GM12878 (cell line): Measurements from ENCODE around the gene MIA. TPM values are rescaled to one million over a fixed set of nuclear protein-coding genes. Genes with fewer than 3 reads are reported as not detected.
A peak's percentile ranks its signal among the peaks of the same experiment; 100 is the strongest.

Source experiments
- ATAC-seq: fragments of 200-7000 bp; cut with Tn5 transposase; 3 replicates; pipeline ENCODE4 v1.9.1; 2020; ENCODE audit warnings: mild to moderate bottlenecking, moderate library complexity
- BruUV-seq: library from RNA; stranded (reverse); fragments of 400-500 nt; replicated peaks from 2 replicates; lab custom pipeline; 2021; lab: Mats Ljungman, UMichigan
- CTCF ChIA-PET: fragments of 300-600 bp; sonication (Branson Sonifier 250); formaldehyde crosslinking; extraction: SDS; loops from one replicate; lab custom pipeline; 2021; ENCODE audit warnings: inconsistent platforms; lab: Yijun Ruan, JAX
- POLR2A ChIA-PET: fragments of 350-600 bp; formaldehyde crosslinking; extraction: SDS; loops from one replicate; lab custom pipeline; 2021; ENCODE audit warnings: inconsistent platforms; lab: Charles Lee
- RAD21 ChIA-PET: fragments of 300-600 bp; sonication (Branson Sonifier 250); formaldehyde crosslinking; loops from one replicate; lab custom pipeline; 2023; ENCODE audit warnings: antibody characterized with exemption; ENCODE audit not compliant: unreplicated experiment; lab: Charles Lee
- SMC1A ChIA-PET: fragments of 300-600 bp; sonication (Branson Sonifier 250); formaldehyde crosslinking; loops from one replicate; lab custom pipeline; 2023; ENCODE audit not compliant: unreplicated experiment, uncharacterized antibody; lab: Charles Lee
- DNase-seq: peaks from one replicate; pipeline ENCODE4 v3.0.0-alpha.2; 2011; ENCODE audit warnings: low read depth, low spot score
- FAIRE-seq: peaks from 3 replicates; lab custom pipeline; 2011; peaks lifted over from hg19 to GRCh38; lab: Jason Lieb, UNC
- H2AFZ ChIP-seq: 2 replicates; pipeline ENCODE4 v1.6.0; 2011; ENCODE audit warnings: low read depth, low read length, control low read depth; ENCODE audit not compliant: control insufficient read depth
- H3K27ac ChIP-seq: 2 replicates; pipeline ENCODE4 v1.5.1; 2011; ENCODE audit warnings: control low read depth; ENCODE audit not compliant: control insufficient read depth, insufficient read depth
- H3K27me3 ChIP-seq, 2 experiments: replicated peaks in 1 of 2; 2 replicates each; pipeline versions ENCODE4 v1.6.0 to v1.6.1; 2011; ENCODE audit warnings: low read length in 1 of 2; ENCODE audit not compliant: control insufficient read depth in 2 of 2, insufficient read depth in 2 of 2
- H3K36me3 ChIP-seq, 2 experiments: 2 replicates each; pipeline ENCODE4 v1.5.1; 2011; ENCODE audit warnings: low read length in 1 of 2; ENCODE audit not compliant: control insufficient read depth in 2 of 2, insufficient read depth in 2 of 2
- H3K4me1 ChIP-seq: 2 replicates; pipeline ENCODE4 v1.6.1; 2011; ENCODE audit warnings: mild to moderate bottlenecking, low read length, moderate library complexity, mixed read lengths; ENCODE audit not compliant: control insufficient read depth, insufficient read depth
- H3K4me2 ChIP-seq: 2 replicates; pipeline ENCODE4 v1.6.0; 2011; ENCODE audit warnings: control low read depth; ENCODE audit not compliant: control insufficient read depth, insufficient read depth
- H3K4me3 ChIP-seq: fragments of 200-600 bp; sonication (generic); 2 replicates; pipeline ENCODE4 v1.5.1; 2016
- H3K79me2 ChIP-seq: 2 replicates; pipeline ENCODE4 v1.6.0; 2011; ENCODE audit warnings: low read length; ENCODE audit not compliant: control insufficient read depth, insufficient read depth
- H3K9ac ChIP-seq: 2 replicates; pipeline ENCODE4 v1.8.0; 2011; ENCODE audit warnings: low read length, control low read depth, mixed read lengths; ENCODE audit not compliant: control insufficient read depth, insufficient read depth
- H3K9me3 ChIP-seq: replicated peaks from 3 replicates; pipeline ENCODE4 v1.5.1; 2011; ENCODE audit warnings: mild to moderate bottlenecking, low read length; ENCODE audit not compliant: control insufficient read depth, insufficient read depth
- H4K20me1 ChIP-seq: 2 replicates; pipeline ENCODE4 v1.6.0; 2011; ENCODE audit not compliant: control insufficient read depth, insufficient read depth
- ASH2L ChIP-seq: fragments of 300-600, 200-600 bp; sonication (generic); IDR thresholded peaks from 2 replicates; pipeline ENCODE4 v1.6.1; 2017; ENCODE audit warnings: low read depth, mild to moderate bottlenecking, borderline replicate concordance
- BRCA1 ChIP-seq: IDR thresholded peaks from 2 replicates; pipeline ENCODE4 v1.6.1; 2011; ENCODE audit warnings: low read depth, low read length, improper control_type of control experiment
- CEBPB ChIP-seq, 2 experiments: fragments of 150-350 bp in 1 of 2; IDR thresholded peaks; 2 replicates each; pipeline ENCODE4 v1.6.1; 2012 to 2014; ENCODE audit warnings: low read depth in 2 of 2, low read length in 2 of 2, borderline replicate concordance in 1 of 2, inconsistent platforms in 1 of 2
- CREB1 ChIP-seq: IDR thresholded peaks from 2 replicates; pipeline ENCODE4 v1.6.1; 2012; ENCODE audit warnings: low read depth, mild to moderate bottlenecking, inconsistent platforms
- FOS ChIP-seq: IDR thresholded peaks from 3 replicates; pipeline ENCODE4 v1.6.1; 2011; ENCODE audit warnings: borderline replicate concordance; ENCODE audit not compliant: insufficient read length; ENCODE audit errors: extremely low read depth
- HDAC6 ChIP-seq: fragments of 200-600 bp; sonication (generic); IDR thresholded peaks from one replicate; pipeline ENCODE4 v1.8.0; 2017; ENCODE audit warnings: antibody characterized with exemption; ENCODE audit not compliant: unreplicated experiment
- HDGF ChIP-seq: fragments of 450-650 bp; IDR thresholded peaks from 2 replicates; pipeline ENCODE4 v1.6.1; 2016; ENCODE audit warnings: antibody characterized with exemption
- JUND ChIP-seq: IDR thresholded peaks from 2 replicates; pipeline ENCODE4 v1.6.1; 2012; ENCODE audit warnings: low read depth, mild to moderate bottlenecking, low read length, improper control_type of control experiment, moderate library complexity
- NFYB ChIP-seq: IDR thresholded peaks from 2 replicates; pipeline ENCODE4 v1.6.1; 2011; ENCODE audit warnings: low read depth, mild to moderate bottlenecking, low read length, improper control_type of control experiment, moderate library complexity; ENCODE audit not compliant: insufficient read depth
- TCF3 ChIP-seq: IDR thresholded peaks from 2 replicates; pipeline ENCODE4 v1.6.1; 2012; ENCODE audit warnings: low read depth, mild to moderate bottlenecking, low read length, borderline replicate concordance; ENCODE audit not compliant: insufficient read depth
- TCF7 ChIP-seq: IDR thresholded peaks from 2 replicates; pipeline ENCODE4 v1.6.1; 2014; ENCODE audit warnings: antibody characterized with exemption, borderline replicate concordance
- WGBS: methylation state at CpG from one replicate; pipeline ENCODE4 v1.1.6; 2016; ENCODE audit warnings: low lambda C conversion rate; ENCODE audit not compliant: insufficient replicate concordance, insufficient coverage; ENCODE audit errors: missing lambda C conversion rate; 5-methylcytosine and 5-hydroxymethylcytosine counted together
- in situ Hi-C: fragments of 300-500 bp; cut with MboI; formaldehyde crosslinking; loops from 9 replicates; pipeline ENCODE4 v1.14.3; 2018; ENCODE audit warnings: mixed read lengths
- intact Hi-C: fragments of 100-400 bp; cut with micrococcal nuclease; formaldehyde crosslinking; loops from one replicate; pipeline ENCODE4 v1.14.2; 2022; ENCODE audit not compliant: unreplicated experiment
- polyA plus RNA-seq, 11 experiments: library from polyadenylated mRNA; depleted of rRNA in 4 of 11; unstranded in 6 of 11; stranded (reverse) in 5 of 11; fragments of >200 nt; fragmentation: Nextera tagmentation in 4 of 11; fragmentation: Illumina TruSeq in 1 of 11; extraction: Ambion mirVana in 4 of 11; extraction: Trizol in 1 of 11; gene quantifications; 1 replicate in 1 of 11; 2 replicates in 10 of 11; pipeline versions ENCODE4 v1.2.1 to v1.2.3, GENCODE V29; 2011 to 2016; ENCODE audit warnings: inconsistent platforms in 2 of 11, missing spikeins in 2 of 11, low read depth in 1 of 11
- total RNA-seq, 4 experiments: library from RNA; depleted of rRNA in 3 of 4; stranded (reverse); fragments of >200 nt in 3 of 4; fragmentation: Illumina TruSeq in 1 of 4; extraction: Trizol in 1 of 4; gene quantifications; 2 replicates each; pipeline versions ENCODE4 v1.2.1 to v1.2.3, GENCODE V29; 2013 to 2021
- TF ChIP-seq, protein P1 (sequence below): fragments of 450-650 bp; IDR thresholded peaks from 2 replicates; pipeline ENCODE4 v1.6.1; 2014; ENCODE audit warnings: mild to moderate bottlenecking
- TF ChIP-seq, protein P2 (sequence below): IDR thresholded peaks from 2 replicates; pipeline ENCODE4 v1.6.1; 2011; ENCODE audit warnings: low read depth, low read length, improper control_type of control experiment, borderline replicate concordance
- TF ChIP-seq, protein P3 (sequence below): IDR thresholded peaks from 2 replicates; pipeline ENCODE4 v1.6.1; 2012; ENCODE audit warnings: low read depth, low read length, improper control_type of control experiment
- TF ChIP-seq, protein P4 (sequence below): fragments of 450-650 bp; IDR thresholded peaks from 2 replicates; pipeline ENCODE4 v1.6.1; 2018; ENCODE audit warnings: mild to moderate bottlenecking, low read depth, moderate library complexity; ENCODE audit not compliant: partially characterized antibody

The MIA gene
- total and polyA plus RNA-seq, 10 of the 15 experiments (the other 5 are each of a cell fraction or from before 2014, with no cell fraction given) = 0.16 to 2.7 (median 1.4) TPM; not detected in 3

DNA sequence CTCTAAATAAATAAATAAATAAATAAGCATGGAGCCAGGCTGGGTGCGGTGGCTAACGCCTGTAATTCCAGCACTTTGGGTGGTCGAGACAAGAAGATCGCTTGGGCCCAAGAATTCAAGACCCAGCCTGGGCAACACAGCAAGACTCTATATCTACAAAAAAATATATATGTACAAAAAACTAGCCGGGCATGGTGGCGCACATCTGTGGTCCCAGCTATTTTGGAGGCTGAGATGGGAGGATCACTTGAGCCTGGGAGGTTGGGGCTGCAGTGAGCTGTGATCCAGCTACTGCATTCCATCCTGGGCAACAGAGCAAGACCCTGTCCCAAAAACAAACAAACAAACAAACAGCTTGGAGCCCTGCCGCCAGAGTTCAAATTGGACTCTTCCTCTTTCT is 27.8 kb upstream of the MIA start (continued):
- TF ChIP-seq, protein P1, sequence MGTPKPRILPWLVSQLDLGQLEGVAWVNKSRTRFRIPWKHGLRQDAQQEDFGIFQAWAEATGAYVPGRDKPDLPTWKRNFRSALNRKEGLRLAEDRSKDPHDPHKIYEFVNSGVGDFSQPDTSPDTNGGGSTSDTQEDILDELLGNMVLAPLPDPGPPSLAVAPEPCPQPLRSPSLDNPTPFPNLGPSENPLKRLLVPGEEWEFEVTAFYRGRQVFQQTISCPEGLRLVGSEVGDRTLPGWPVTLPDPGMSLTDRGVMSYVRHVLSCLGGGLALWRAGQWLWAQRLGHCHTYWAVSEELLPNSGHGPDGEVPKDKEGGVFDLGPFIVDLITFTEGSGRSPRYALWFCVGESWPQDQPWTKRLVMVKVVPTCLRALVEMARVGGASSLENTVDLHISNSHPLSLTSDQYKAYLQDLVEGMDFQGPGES = no peak
- no peak for TF ChIP-seq ASH2L
- no peak for TF ChIP-seq FOS
- TF ChIP-seq CREB1 = no peak

DNA sequence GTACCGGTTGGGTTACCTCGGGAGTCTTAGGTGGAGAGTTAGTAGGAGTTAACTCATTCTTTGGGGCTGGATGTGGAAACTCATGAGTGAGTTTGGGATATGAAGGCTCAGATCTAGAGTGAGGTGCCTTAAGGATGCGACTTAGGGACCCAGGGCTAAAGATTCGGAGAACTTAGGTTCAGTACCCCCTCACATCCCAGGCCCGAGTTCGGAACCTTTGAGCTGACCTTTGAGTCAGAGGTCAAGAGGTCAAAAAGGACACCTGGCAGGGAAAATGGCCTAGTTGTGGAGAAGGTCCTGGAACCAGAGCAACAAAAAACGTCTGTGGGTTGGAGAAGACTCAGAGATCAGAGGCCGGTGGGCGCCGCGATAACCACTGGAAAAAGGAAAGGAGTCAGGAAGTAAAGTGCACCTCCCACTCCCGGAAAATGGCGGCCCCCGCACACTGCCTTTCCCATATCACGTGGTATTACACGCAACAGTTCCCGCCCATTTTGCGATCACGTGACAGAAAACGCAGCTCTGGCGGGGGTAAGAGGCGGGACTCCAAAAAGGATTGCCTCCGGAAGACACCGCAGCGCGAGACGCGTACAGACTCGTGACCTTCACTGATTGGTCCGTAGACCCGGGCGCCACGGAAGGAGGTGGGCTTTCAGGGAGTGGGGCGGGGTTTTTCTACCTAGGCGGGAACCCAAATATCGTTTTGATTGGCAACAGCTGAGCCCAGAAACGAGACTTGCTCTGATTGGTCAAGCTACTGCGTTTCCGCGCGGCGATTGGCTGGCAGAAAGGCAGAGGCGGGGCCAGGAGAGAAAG is 25.1 kb upstream of the MIA start, which contains the start of gene ACTMAP:
Gene ACTMAP, minus strand, starts transcription at position 420 of the 816 bp plus-strand sequence. CDS start 674 bp downstream, outside the sequence.
- H3K79me2 ChIP-seq = peaks cover 66% of the 10 kb centered on the region
- no peaks in the 10 kb centered on the region for H4K20me1 ChIP-seq
- ChIA-PET POLR2A (interaction anchor here (0.6 to 9.5 kb wide), 13 partner anchors 10 to 308 kb away, joined by 3 to 331 read pairs (median 6); partner anchors contain the start of genes COQ8B, EGLN2, ITPKC and MIA), SMC1A (interaction anchor here (0.9 to 13.2 kb wide), 11 partner anchors 10 to 87 kb away, joined by 3 to 256 read pairs (median 6); partner anchors contain the start of genes COQ8B, EGLN2, ITPKC and MIA), CTCF (interaction anchor here (0.6 to 9.0 kb wide), 11 partner anchors 28 to 803 kb away, joined by 3 to 72 read pairs (median 4); partner anchors contain the start of genes COQ8B, EGLN2, ITPKC and RAB4B), RAD21 (interaction anchor here (0.8 to 16.3 kb wide), 13 partner anchors 26 to 513 kb away, joined by 3 to 291 read pairs (median 5); partner anchors contain the start of genes COQ8B, EGLN2, ITPKC and MIA)
- peak within 1 kb of the TSS; percentile 73 for H2AFZ ChIP-seq
- FAIRE-seq (peak; percentile 99), DNase-seq (peak; percentile 99), ATAC-seq (peak; percentile 88)
- peak within 1 kb of the TSS; percentile 98 for H3K27ac ChIP-seq
- peaks cover 16% of the 10 kb centered on the region for H3K4me1 ChIP-seq
- H3K9me3 ChIP-seq = no peaks in the 10 kb centered on the region
- intact Hi-C loops (loop anchor here (1.0 to 5.0 kb wide), 3 partner anchors 33 to 88 kb away; partner anchors contain the start of genes COQ8B and ITPKC), in situ Hi-C loops (no loop called here)
- no peaks in the 10 kb centered on the region for H3K27me3 ChIP-seq
- no peaks in the 10 kb centered on the region for H3K36me3 ChIP-seq
- H3K4me3 ChIP-seq = peak within 1 kb of the TSS; percentile 94
- BruUV-seq = TSS peak; percentile 94
- WGBS = 1% methylated on average over 43 of the region's 43 CpGs
- peak within 1 kb of the TSS; percentile 99 for H3K9ac ChIP-seq
- H3K4me2 ChIP-seq = peak within 1 kb of the TSS; percentile 88
- TF ChIP-seq HDAC6 (no peak), TCF7 (no peak), JUND (no peak), TCF3 (peak; percentile 66; the same call in 1 of the 2 replicates), CEBPB (IDR thresholded peaks at IDR 0.05; ENCODE audit: borderline replicate concordance in 1 of 2, low read depth in 2 of 2, low read length in 2 of 2) (peak in 1 of 2 experiments; percentile 71; a peak in 1 of 4 replicates), NFYB (peak; percentile 88), BRCA1 (no peak), HDGF (peak; percentile 64; the same call in 1 of the 2 replicates)
- TF ChIP-seq, protein P2, sequence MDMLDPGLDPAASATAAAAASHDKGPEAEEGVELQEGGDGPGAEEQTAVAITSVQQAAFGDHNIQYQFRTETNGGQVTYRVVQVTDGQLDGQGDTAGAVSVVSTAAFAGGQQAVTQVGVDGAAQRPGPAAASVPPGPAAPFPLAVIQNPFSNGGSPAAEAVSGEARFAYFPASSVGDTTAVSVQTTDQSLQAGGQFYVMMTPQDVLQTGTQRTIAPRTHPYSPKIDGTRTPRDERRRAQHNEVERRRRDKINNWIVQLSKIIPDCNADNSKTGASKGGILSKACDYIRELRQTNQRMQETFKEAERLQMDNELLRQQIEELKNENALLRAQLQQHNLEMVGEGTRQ = peak; percentile 97
- TF ChIP-seq, protein P3, sequence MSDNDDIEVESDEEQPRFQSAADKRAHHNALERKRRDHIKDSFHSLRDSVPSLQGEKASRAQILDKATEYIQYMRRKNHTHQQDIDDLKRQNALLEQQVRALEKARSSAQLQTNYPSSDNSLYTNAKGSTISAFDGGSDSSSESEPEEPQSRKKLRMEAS = peak; percentile 47; the same call in 1 of the 2 replicates
- TF ChIP-seq, protein P4, sequence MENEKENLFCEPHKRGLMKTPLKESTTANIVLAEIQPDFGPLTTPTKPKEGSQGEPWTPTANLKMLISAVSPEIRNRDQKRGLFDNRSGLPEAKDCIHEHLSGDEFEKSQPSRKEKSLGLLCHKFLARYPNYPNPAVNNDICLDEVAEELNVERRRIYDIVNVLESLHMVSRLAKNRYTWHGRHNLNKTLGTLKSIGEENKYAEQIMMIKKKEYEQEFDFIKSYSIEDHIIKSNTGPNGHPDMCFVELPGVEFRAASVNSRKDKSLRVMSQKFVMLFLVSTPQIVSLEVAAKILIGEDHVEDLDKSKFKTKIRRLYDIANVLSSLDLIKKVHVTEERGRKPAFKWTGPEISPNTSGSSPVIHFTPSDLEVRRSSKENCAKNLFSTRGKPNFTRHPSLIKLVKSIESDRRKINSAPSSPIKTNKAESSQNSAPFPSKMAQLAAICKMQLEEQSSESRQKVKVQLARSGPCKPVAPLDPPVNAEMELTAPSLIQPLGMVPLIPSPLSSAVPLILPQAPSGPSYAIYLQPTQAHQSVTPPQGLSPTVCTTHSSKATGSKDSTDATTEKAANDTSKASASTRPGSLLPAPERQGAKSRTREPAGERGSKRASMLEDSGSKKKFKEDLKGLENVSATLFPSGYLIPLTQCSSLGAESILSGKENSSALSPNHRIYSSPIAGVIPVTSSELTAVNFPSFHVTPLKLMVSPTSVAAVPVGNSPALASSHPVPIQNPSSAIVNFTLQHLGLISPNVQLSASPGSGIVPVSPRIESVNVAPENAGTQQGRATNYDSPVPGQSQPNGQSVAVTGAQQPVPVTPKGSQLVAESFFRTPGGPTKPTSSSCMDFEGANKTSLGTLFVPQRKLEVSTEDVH = no peak
